Testis (tissue), 3 donors: Measurements from ENCODE around the gene PLPPR2. TPM values are rescaled to one million over a fixed set of nuclear protein-coding genes. Genes with fewer than 3 reads are reported as not detected.
A peak's percentile ranks its signal among the peaks of the same experiment; 100 is the strongest.

Experiments used
- DNase-seq: peaks from one replicate; pipeline ENCODE4 v3.0.0-alpha.2; 2019
- H3K27ac ChIP-seq, 2 donors: fragments of 200-600 bp; sonication (generic); one replicate each; pipeline ENCODE4 v1.5.1; 2019
- H3K27me3 ChIP-seq: fragments of 200-600 bp; sonication (generic); one replicate; pipeline ENCODE4 v1.5.1; 2019
- H3K36me3 ChIP-seq: fragments of 200-600 bp; sonication (generic); one replicate; pipeline ENCODE4 v1.5.1; 2017; ENCODE audit warnings: low read depth; ENCODE audit errors: missing control alignments
- H3K4me1 ChIP-seq: fragments of 200-600 bp; sonication (generic); one replicate; pipeline ENCODE4 v1.5.1; 2019
- H3K4me3 ChIP-seq, 2 donors: fragments of 200-600 bp; sonication (generic); one replicate each; pipeline ENCODE4 v1.5.1; 2017 to 2019
- H3K9me3 ChIP-seq: fragments of 200-600 bp; sonication (generic); one replicate; pipeline ENCODE4 v1.5.1; 2017
- POLR2A ChIP-seq: fragments of 450-650 bp; IDR thresholded peaks from one replicate; pipeline ENCODE4 v1.6.1; 2017; ENCODE audit warnings: antibody characterized with exemption, mild to moderate bottlenecking, moderate library complexity
- WGBS, 2 donors: methylation state at CpG; one replicate each; pipeline ENCODE4 v1.1.5; 2018; 5-methylcytosine and 5-hydroxymethylcytosine counted together
- intact Hi-C: fragments of 100-400 bp; cut with DNase I; formaldehyde crosslinking; loops from one replicate; pipeline ENCODE4 v1.15.1; 2023; ENCODE audit warnings: low total_unique reads
- polyA plus RNA-seq: library from polyadenylated mRNA; stranded (reverse); fragments of 350-450 nt; fragmentation: Illumina TruSeq; extraction: RNeasy Lipid Tissue Mini Kit (QIAGEN cat#74804); gene quantifications from one replicate; pipeline ENCODE4 v1.2.3, GENCODE V29; 2014; ENCODE audit warnings: low read depth, low replicate concordance; ENCODE audit not compliant: insufficient read depth
- total RNA-seq, 2 donors: library from RNA; depleted of rRNA; stranded (reverse); fragments of >200 nt; gene quantifications; one replicate each; pipeline ENCODE4 v1.2.3, GENCODE V29; 2016
- TF ChIP-seq, protein P1 (sequence below), 3 experiments: fragments of 450-650 bp in 2 of 3; fragments of 200-600 bp in 1 of 3; sonication (generic) in 1 of 3; IDR thresholded peaks; one replicate each; pipeline ENCODE4 v1.5.1; 2016 to 2019; ENCODE audit warnings: antibody characterized with exemption in 3 of 3, mild to moderate bottlenecking in 2 of 3, moderate library complexity in 1 of 3

PLPPR2 gene
- total and polyA plus RNA-seq, 3 donors from 2014 or later = 20.3 to 28.9 (median 27.1) TPM

DNA sequence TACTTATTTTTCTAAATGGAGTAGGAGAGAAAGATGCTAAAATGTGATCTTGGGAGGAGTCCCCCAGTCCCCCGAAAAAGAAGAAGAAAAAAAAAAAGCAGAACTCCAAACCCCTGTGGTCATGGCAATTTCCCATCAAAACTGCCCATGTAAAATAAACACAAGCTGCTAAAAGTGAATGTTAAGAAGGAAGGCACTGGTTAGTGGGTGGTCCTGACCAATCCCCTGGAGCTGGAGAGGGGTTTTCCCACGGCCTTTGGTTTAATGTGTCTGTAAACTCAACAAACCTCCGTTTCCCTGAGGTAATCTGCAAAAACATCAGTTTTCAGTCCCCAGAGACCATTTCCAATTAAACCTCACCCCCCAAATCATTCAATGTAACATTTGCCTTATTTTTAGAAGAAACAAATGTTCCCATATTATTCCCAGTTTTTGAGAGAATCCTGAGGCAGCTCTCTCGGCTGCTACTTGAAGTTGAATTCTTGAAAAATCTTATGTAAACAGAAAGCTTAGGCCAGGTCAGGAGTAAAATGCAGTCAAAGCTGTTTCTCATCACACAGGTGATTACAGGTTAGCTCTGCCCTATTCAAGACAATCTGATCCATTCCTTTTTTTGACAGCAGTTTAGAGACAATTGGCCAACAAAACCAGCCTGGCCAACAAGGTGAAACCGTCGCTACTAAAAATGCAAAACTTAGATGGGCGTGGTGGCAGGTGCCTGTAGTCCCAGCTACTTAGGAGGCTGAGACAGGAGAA lies 32.8 kb upstream of the PLPPR2 start:
- Histone ChIP-seq H3K4me3 (no peak overlapping the region), H3K27ac (no peak overlapping the region), H3K9me3 (no peaks in the 10 kb centered on the region), H3K36me3 (no peaks in the 10 kb centered on the region), H3K27me3 (no peaks in the 10 kb centered on the region), H3K4me1 (peaks cover 7% of the 10 kb centered on the region)
- DNase-seq = no peak
- TF ChIP-seq, protein P1, sequence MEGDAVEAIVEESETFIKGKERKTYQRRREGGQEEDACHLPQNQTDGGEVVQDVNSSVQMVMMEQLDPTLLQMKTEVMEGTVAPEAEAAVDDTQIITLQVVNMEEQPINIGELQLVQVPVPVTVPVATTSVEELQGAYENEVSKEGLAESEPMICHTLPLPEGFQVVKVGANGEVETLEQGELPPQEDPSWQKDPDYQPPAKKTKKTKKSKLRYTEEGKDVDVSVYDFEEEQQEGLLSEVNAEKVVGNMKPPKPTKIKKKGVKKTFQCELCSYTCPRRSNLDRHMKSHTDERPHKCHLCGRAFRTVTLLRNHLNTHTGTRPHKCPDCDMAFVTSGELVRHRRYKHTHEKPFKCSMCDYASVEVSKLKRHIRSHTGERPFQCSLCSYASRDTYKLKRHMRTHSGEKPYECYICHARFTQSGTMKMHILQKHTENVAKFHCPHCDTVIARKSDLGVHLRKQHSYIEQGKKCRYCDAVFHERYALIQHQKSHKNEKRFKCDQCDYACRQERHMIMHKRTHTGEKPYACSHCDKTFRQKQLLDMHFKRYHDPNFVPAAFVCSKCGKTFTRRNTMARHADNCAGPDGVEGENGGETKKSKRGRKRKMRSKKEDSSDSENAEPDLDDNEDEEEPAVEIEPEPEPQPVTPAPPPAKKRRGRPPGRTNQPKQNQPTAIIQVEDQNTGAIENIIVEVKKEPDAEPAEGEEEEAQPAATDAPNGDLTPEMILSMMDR (IDR thresholded peaks at IDR 0.05) = no peak
- no peak for TF ChIP-seq POLR2A
- intact Hi-C loops = no loop called here
- 62 to 63% methylated on average over 7 of the region's 7 CpGs for WGBS, 2 donors

DNA sequence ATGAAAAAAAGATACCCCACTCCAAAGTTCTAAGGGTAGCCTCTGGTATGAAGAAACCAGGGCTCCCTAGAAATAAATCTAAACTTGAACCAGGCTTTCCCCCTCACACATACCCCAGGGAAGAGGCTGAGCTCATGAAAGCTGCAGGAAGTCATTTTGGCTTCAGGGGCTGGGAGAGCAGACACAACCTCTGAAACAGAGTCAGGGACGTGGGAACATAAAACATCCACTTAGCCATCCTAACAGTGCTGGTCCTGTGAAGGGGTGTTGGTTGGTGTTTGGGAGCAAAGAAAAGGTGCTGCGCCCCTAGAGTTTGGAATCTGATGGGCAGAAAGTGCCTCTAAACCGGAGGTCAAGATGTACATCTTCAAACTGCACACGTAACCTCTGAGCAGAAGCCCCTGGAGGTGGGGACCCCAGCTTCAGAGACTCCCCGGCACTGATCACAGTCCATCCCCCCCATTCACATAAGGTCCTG lies 31.6 kb upstream of the PLPPR2 start:
- TF ChIP-seq, protein P1 (IDR thresholded peaks at IDR 0.05) = no peak
- TF ChIP-seq POLR2A = no peak
- H3K4me3 ChIP-seq = no peak overlapping the region
- 82% methylated on average over 5 of the region's 5 CpGs for WGBS, 2 donors

DNA sequence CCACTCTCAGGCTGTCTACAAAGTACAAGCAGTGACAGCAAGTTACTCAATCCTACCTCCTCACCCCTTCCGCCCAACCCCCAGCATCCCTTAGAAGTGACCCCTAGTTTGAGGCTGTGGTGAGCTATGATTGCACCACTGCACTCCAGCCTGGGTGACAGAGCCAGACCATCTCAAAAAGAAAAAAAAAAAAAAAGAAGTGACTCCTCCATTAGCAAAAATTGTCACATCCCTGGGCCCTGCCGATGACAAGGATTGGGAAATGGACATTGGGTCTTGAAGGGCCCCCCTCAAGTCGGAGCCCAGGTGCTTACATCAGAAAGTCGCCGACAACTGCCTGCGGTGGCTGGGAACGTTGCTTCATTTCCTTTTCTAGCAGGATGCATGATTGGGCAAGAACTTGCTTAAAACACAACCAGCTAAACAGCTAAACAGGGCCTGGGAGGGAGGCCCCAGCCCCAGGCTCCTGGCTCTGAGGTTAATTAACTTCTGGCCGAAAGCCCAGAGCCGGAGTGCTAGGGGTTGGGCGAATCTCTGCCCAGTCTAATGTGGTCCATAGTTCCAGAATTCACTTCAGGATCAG lies 31.1 kb upstream of the PLPPR2 start:
- Histone ChIP-seq H3K4me3 (no peak overlapping the region), H3K9me3 (no peaks in the 10 kb centered on the region), H3K27ac (peak overlapping the region in 1 of 2 donors; percentile 52), H3K4me1 (peaks cover 7% of the 10 kb centered on the region), H3K27me3 (no peaks in the 10 kb centered on the region), H3K36me3 (no peaks in the 10 kb centered on the region)
- intact Hi-C loops = no loop called here
- DNase-seq = peak; percentile 59
- 40 to 49% methylated on average over 10 of the region's 10 CpGs for WGBS, 2 donors
- TF ChIP-seq, protein P1 (IDR thresholded peaks at IDR 0.05) = no peak
- TF ChIP-seq POLR2A = no peak

More for the DNA sequence above, 31.6 kb upstream of the PLPPR2 start:
- DNase-seq = no peak
- no peaks in the 10 kb centered on the region for H3K36me3 ChIP-seq
- H3K27ac ChIP-seq = peak overlapping the region in 1 of 2 donors; percentile 52
- intact Hi-C loops = no loop called here
- H3K4me1 ChIP-seq = peaks cover 7% of the 10 kb centered on the region
- no peaks in the 10 kb centered on the region for H3K9me3 ChIP-seq
- no peaks in the 10 kb centered on the region for H3K27me3 ChIP-seq

DNA sequence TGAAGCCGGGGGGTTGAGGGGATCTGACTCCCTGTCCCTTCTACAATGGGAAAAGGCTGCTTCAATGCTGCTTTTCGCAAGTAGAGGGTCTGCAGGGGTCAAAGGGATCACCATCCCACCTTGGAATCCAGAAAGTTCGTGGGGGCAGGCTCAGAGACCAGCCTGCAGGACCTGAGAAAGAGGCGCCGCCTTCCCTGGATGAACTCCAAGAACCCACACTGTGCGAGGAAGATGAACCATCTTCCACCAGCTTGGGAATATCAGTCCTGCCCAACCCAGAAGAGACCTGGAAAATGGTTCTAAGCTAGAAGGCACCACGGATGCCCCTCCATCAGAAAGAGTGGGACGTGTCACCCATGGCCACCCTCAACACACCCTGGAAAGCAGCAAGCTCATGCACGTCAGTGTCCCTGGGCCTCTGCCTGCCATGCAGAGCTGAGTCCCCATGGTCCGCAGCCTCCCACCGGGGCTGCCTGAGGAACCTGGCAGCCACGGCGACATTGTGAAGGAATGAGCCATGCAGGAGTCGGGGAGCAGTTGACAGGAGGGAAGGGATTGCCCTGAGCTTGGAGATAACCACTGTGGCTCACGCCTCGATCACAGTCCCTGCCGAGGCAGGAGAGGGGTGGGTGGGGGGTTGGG lies 30.4 kb upstream of the PLPPR2 start:
- no peak for TF ChIP-seq POLR2A
- TF ChIP-seq, protein P1 (IDR thresholded peaks at IDR 0.05) = no peak
- H3K4me3 ChIP-seq = no peak overlapping the region
- WGBS, 2 donors = 54 to 88% methylated on average over 5 to 17 of the region's 17 CpGs
- DNase-seq = no peak
- intact Hi-C loops = no loop called here
- H3K4me1 ChIP-seq = peaks cover 7% of the 10 kb centered on the region
- H3K27me3 ChIP-seq = no peaks in the 10 kb centered on the region
- H3K9me3 ChIP-seq = no peaks in the 10 kb centered on the region
- H3K27ac ChIP-seq = no peak overlapping the region
- H3K36me3 ChIP-seq = no peaks in the 10 kb centered on the region
